Naive thymus-derived CD4-positive, alpha-beta T cell (primary cell): Measurements from ENCODE around the gene CDK8. TPM values are rescaled to one million over a fixed set of nuclear protein-coding genes. Genes with fewer than 3 reads are reported as not detected.

Experiments
- ATAC-seq: fragments of 150-1000 bp; cut with Tn5 transposase; 2 replicates; pipeline ENCODE4 v1.10.0; 2021; ENCODE audit warnings: mild to moderate bottlenecking, moderate library complexity
- CTCF ChIA-PET: fragments of 350-600 bp; sonication (Branson Sonifier 250); formaldehyde crosslinking; loops from one replicate; lab custom pipeline; 2021; ENCODE audit warnings: antibody characterized with exemption; lab: Charles Lee
- POLR2A ChIA-PET: fragments of 350-600 bp; sonication (Branson Sonifier 250); formaldehyde crosslinking; loops from one replicate; lab custom pipeline; 2021; ENCODE audit warnings: antibody characterized with exemption, inconsistent platforms; lab: Charles Lee
- DNase-seq, 9 donors: peaks; one replicate each; pipeline versions ENCODE4 v3.0.0 to v3.0.0-alpha.2; 2020 to 2022; ENCODE audit warnings: mixed read lengths in 1 of 9
- H3K27ac ChIP-seq: one replicate; pipeline ENCODE4 v1.7.0; 2013; ENCODE audit warnings: mild to moderate bottlenecking, low read depth, low read length, moderate library complexity
- H3K27me3 ChIP-seq, 2 donors: one replicate each; pipeline ENCODE4 v1.7.0; 2013; ENCODE audit warnings: low read length in 2 of 2, mild to moderate bottlenecking in 2 of 2, moderate library complexity in 2 of 2; ENCODE audit not compliant: control insufficient read depth in 2 of 2, insufficient read depth in 2 of 2
- H3K36me3 ChIP-seq, 3 experiments: 1 replicate in 2 of 3; 2 replicates in 1 of 3; pipeline ENCODE4 v1.7.0; 2013; ENCODE audit warnings: low read length in 3 of 3, mild to moderate bottlenecking in 3 of 3, moderate library complexity in 1 of 3; ENCODE audit not compliant: insufficient read depth in 3 of 3, control insufficient read depth in 2 of 3
- H3K4me1 ChIP-seq, 2 donors: one replicate each; pipeline ENCODE4 v1.7.0; 2013; ENCODE audit warnings: low read length in 2 of 2, mild to moderate bottlenecking in 2 of 2, moderate library complexity in 1 of 2; ENCODE audit not compliant: control insufficient read depth in 2 of 2, insufficient read depth in 2 of 2
- H3K4me3 ChIP-seq: 2 replicates; pipeline ENCODE4 v1.7.0; 2013; ENCODE audit warnings: mild to moderate bottlenecking, low read length
- H3K9me3 ChIP-seq, 3 experiments: 1 replicate in 2 of 3; 2 replicates in 1 of 3; pipeline ENCODE4 v1.7.0; 2013; ENCODE audit warnings: low read length in 3 of 3; ENCODE audit not compliant: control insufficient read depth in 2 of 3
- H3K27ac Mint-ChIP-seq, 9 donors: one replicate each; pipeline ENCODE4 v1.8.0; 2020 to 2022; ENCODE audit warnings: mixed read lengths in 9 of 9, mild to moderate bottlenecking in 8 of 9, moderate library complexity in 5 of 9, inconsistent platforms in 2 of 9
- H3K27me3 Mint-ChIP-seq, 5 donors: one replicate each; pipeline ENCODE4 v1.8.0; 2021 to 2022; ENCODE audit warnings: mixed read lengths in 5 of 5, mild to moderate bottlenecking in 1 of 5
- H3K36me3 Mint-ChIP-seq, 5 donors: one replicate each; pipeline ENCODE4 v1.8.0; 2020 to 2022; ENCODE audit warnings: mixed read lengths in 5 of 5, mild to moderate bottlenecking in 3 of 5, inconsistent platforms in 1 of 5
- H3K4me1 Mint-ChIP-seq, 7 donors: one replicate each; pipeline ENCODE4 v1.8.0; 2020 to 2022; ENCODE audit warnings: mixed read lengths in 7 of 7, mild to moderate bottlenecking in 3 of 7, inconsistent platforms in 1 of 7
- H3K4me3 Mint-ChIP-seq, 10 donors: one replicate each; pipeline ENCODE4 v1.8.0; 2020 to 2022; ENCODE audit warnings: mild to moderate bottlenecking in 10 of 10, mixed read lengths in 10 of 10, moderate library complexity in 6 of 10, inconsistent platforms in 2 of 10
- H3K9me3 Mint-ChIP-seq, 11 donors: one replicate each; pipeline ENCODE4 v1.8.0; 2020 to 2022; ENCODE audit warnings: mixed read lengths in 11 of 11, mild to moderate bottlenecking in 4 of 11, inconsistent platforms in 1 of 11, moderate library complexity in 1 of 11
- intact Hi-C, 2 donors: fragments of 100-400 bp; cut with micrococcal nuclease; formaldehyde crosslinking; loops; one replicate each; pipeline ENCODE4 v1.15.1; 2023
- polyA plus RNA-seq, 2 donors: library from polyadenylated mRNA; unstranded; fragments of 300-500 nt; fragmentation: Illumina TruSeq; gene quantifications; one replicate each; pipeline ENCODE4 v1.2.3, GENCODE V29; 2021
- total RNA-seq, 6 experiments: library from RNA in 5 of 6; stranded (reverse) in 5 of 6; gene quantifications; 1 replicate in 5 of 6; 2 replicates in 1 of 6; pipeline ENCODE4 v1.2.3 and lab custom pipeline; 2021 to 2026

CDK8 gene
- total and polyA plus RNA-seq, 7 experiments from 2014 or later: 5.5 to 14.0 (median 10.8) TPM

GRCh38 chr13:26227166-26227971, 26.6 kb upstream of the CDK8 start:
- no peak for DNase-seq
- no peaks in the 10 kb centered on the region for H3K4me1 ChIP-seq
- CTCF ChIA-PET: no interaction called here
- no peaks in the 10 kb centered on the region for H3K9me3 ChIP-seq
- intact Hi-C loops: loop anchor here (10.0 kb wide), 3 partner anchors 353 to 1227 kb away; partner anchors contain the start of genes GTF3A (in 1 of the 2) and MTIF3 (in 1 of the 2)
- H3K27ac ChIP-seq: no peak overlapping the region
- no peaks in the 10 kb centered on the region for H3K36me3 ChIP-seq
- H3K4me3 Mint-ChIP-seq: no peak overlapping the region
- peaks cover 0 to 8% (median 0%) of the 10 kb centered on the region in 11 donors for H3K9me3 Mint-ChIP-seq
- ATAC-seq: no peak
- H3K36me3 Mint-ChIP-seq: peaks cover 0 to 4% (median 0%) of the 10 kb centered on the region in 5 donors
- peaks cover 9 to 13% (median 12%) of the 10 kb centered on the region in 7 donors for H3K4me1 Mint-ChIP-seq
- no peaks in the 10 kb centered on the region for H3K27me3 ChIP-seq
- no peak overlapping the region for H3K27ac Mint-ChIP-seq
- POLR2A ChIA-PET: no interaction called here
- peaks cover 0 to 4% (median 2%) of the 10 kb centered on the region in 5 donors for H3K27me3 Mint-ChIP-seq
- H3K4me3 ChIP-seq: no peak overlapping the region

GRCh38 chr13:26228096-26228495, 25.8 kb upstream of the CDK8 start:
- Mint-ChIP-seq H3K9me3 (peaks cover 0 to 5% (median 0%) of the 10 kb centered on the region in 11 donors), H3K27ac (no peak overlapping the region), H3K36me3 (peaks cover 0 to 4% (median 0%) of the 10 kb centered on the region in 5 donors), H3K4me1 (peaks cover 3 to 5% (median 5%) of the 10 kb centered on the region in 7 donors), H3K27me3 (peaks cover 0 to 4% (median 2%) of the 10 kb centered on the region in 5 donors), H3K4me3 (no peak overlapping the region)
- POLR2A ChIA-PET: no interaction called here
- DNase-seq: no peak
- CTCF ChIA-PET: no interaction called here
- no peaks in the 10 kb centered on the region for H3K9me3 ChIP-seq
- no peaks in the 10 kb centered on the region for H3K27me3 ChIP-seq
- H3K4me3 ChIP-seq: no peak overlapping the region
- no peaks in the 10 kb centered on the region for H3K4me1 ChIP-seq
- no peak for ATAC-seq
- no peak overlapping the region for H3K27ac ChIP-seq
- no peaks in the 10 kb centered on the region for H3K36me3 ChIP-seq
- intact Hi-C loops: loop anchor here (10.0 kb wide), 3 partner anchors 353 to 1227 kb away; partner anchors contain the start of genes GTF3A (in 1 of the 2) and MTIF3 (in 1 of the 2)

- Histone ChIP-seq H3K4me3 (no peak overlapping the region), H3K27me3 (no peaks in the 10 kb centered on the region), H3K4me1 (no peaks in the 10 kb centered on the region), H3K9me3 (no peaks in the 10 kb centered on the region), H3K27ac (no peak overlapping the region), H3K36me3 (no peaks in the 10 kb centered on the region)
- POLR2A ChIA-PET: no interaction called here
- Mint-ChIP-seq H3K4me3 (no peak overlapping the region), H3K9me3 (no peaks in the 10 kb centered on the region), H3K27ac (no peak overlapping the region), H3K4me1 (no peaks in the 10 kb centered on the region), H3K27me3 (peaks cover 0 to 4% (median 2%) of the 10 kb centered on the region in 5 donors), H3K36me3 (peaks cover 0 to 4% (median 0%) of the 10 kb centered on the region in 5 donors)
- DNase-seq (no peak), ATAC-seq (no peak)
- CTCF ChIA-PET: interaction anchor here (1.0 kb wide), 1 partner anchor 13 kb away, joined by 3 read pairs; no protein-coding TSS in a partner anchor
- intact Hi-C loops: loop anchor here (10.0 kb wide), 3 partner anchors 354 to 1226 kb away; partner anchors contain the start of genes GTF3A (in 1 of the 2) and MTIF3 (in 1 of the 2)
Measured at GRCh38 chr13:26229080-26229615, 24.8 kb upstream of the CDK8 start.

GRCh38 chr13:26230703-26231102, 23.2 kb upstream of the CDK8 start:
- no peak overlapping the region for H3K27ac ChIP-seq
- ChIA-PET POLR2A (no interaction called here), CTCF (no interaction called here)
- H3K36me3 ChIP-seq: no peaks in the 10 kb centered on the region
- H3K4me1 ChIP-seq: no peaks in the 10 kb centered on the region
- ATAC-seq (no peak), DNase-seq (no peak)
- Mint-ChIP-seq H3K9me3 (no peaks in the 10 kb centered on the region), H3K4me3 (no peak overlapping the region), H3K27ac (no peak overlapping the region), H3K27me3 (peaks cover 0 to 5% (median 4%) of the 10 kb centered on the region in 5 donors), H3K36me3 (peaks cover 0 to 4% (median 0%) of the 10 kb centered on the region in 5 donors), H3K4me1 (no peaks in the 10 kb centered on the region)
- no peaks in the 10 kb centered on the region for H3K9me3 ChIP-seq
- no peak overlapping the region for H3K4me3 ChIP-seq
- intact Hi-C loops: no loop called here
- no peaks in the 10 kb centered on the region for H3K27me3 ChIP-seq

GRCh38 chr13:26236296-26236695, 17.6 kb upstream of the CDK8 start:
- H3K36me3 Mint-ChIP-seq: peaks cover 0 to 4% (median 0%) of the 10 kb centered on the region in 5 donors
- H3K4me1 ChIP-seq: no peaks in the 10 kb centered on the region
- no peak overlapping the region for H3K27ac ChIP-seq
- no peak for ATAC-seq
- H3K36me3 ChIP-seq: no peaks in the 10 kb centered on the region
- no peaks in the 10 kb centered on the region for H3K9me3 Mint-ChIP-seq
- peaks cover 0 to 15% (median 9%) of the 10 kb centered on the region in 5 donors for H3K27me3 Mint-ChIP-seq
- H3K9me3 ChIP-seq: no peaks in the 10 kb centered on the region
- H3K4me3 Mint-ChIP-seq: no peak overlapping the region
- H3K4me1 Mint-ChIP-seq: no peaks in the 10 kb centered on the region
- ChIA-PET POLR2A (no interaction called here), CTCF (no interaction called here)
- no peaks in the 10 kb centered on the region for H3K27me3 ChIP-seq
- intact Hi-C loops: no loop called here
- no peak for DNase-seq
- no peak overlapping the region for H3K27ac Mint-ChIP-seq
- no peak overlapping the region for H3K4me3 ChIP-seq

GRCh38 chr13:26246154-26246553, 7.8 kb upstream of the CDK8 start:
- ATAC-seq: no peak
- no peaks in the 10 kb centered on the region for H3K4me1 ChIP-seq
- no peaks in the 10 kb centered on the region for H3K9me3 ChIP-seq
- intact Hi-C loops: no loop called here
- no peaks in the 10 kb centered on the region for H3K36me3 ChIP-seq
- H3K27me3 ChIP-seq: no peaks in the 10 kb centered on the region
- Mint-ChIP-seq H3K4me3 (no peak overlapping the region), H3K9me3 (peaks cover 0 to 7% (median 0%) of the 10 kb centered on the region in 11 donors), H3K27me3 (peaks cover 0 to 10% (median 7%) of the 10 kb centered on the region in 5 donors), H3K36me3 (no peaks in the 10 kb centered on the region), H3K27ac (no peak overlapping the region), H3K4me1 (no peaks in the 10 kb centered on the region)
- no peak overlapping the region for H3K4me3 ChIP-seq
- no peak overlapping the region for H3K27ac ChIP-seq
- ChIA-PET CTCF (interaction anchor here (0.7 kb wide), 1 partner anchor 43 kb away, joined by 3 read pairs; no protein-coding TSS in a partner anchor), POLR2A (interaction anchor here (0.6 to 1.3 kb wide), 3 partner anchors 10 to 23 kb away, joined by 3 to 4 read pairs (median 3); no protein-coding TSS in a partner anchor)
- DNase-seq: no peak
